SW480 (cell line): Measurements from ENCODE around the gene CYP4F3.
"Not testable (repeated sequence)": the region's sequence is repeated elsewhere in the genome, so short reads cannot be mapped to it uniquely, and the experiment has no call there.

ENCODE experiments used
- DNase-seq: peaks from one replicate; pipeline ENCODE4 v3.0.0-alpha.2; 2016; ENCODE audit warnings: low spot score

CYP4F3 gene

GRCh38 chr19:15640294-15640903 is at the start of gene CYP4F3:
Gene CYP4F3, plus strand, starts transcription at chr19:15640897. Its CDS starts 519 bp downstream, at chr19:15641416.
- peak; percentile 85 for DNase-seq

- no peak for DNase-seq
These were observed 48.9 kb upstream of the CYP4F3 start for GRCh38 chr19:15591796-15592195.

- not testable (repeated sequence) for DNase-seq
These were observed 48.2 kb upstream of the CYP4F3 start for GRCh38 chr19:15592506-15592905.

GRCh38 chr19:15593766-15594165 is 46.9 kb upstream of the CYP4F3 start:
- DNase-seq, result not testable (repeated sequence)

- DNase-seq, result peak; percentile 36
These were observed 45.6 kb upstream of the CYP4F3 start for GRCh38 chr19:15595069-15595468.

- DNase-seq, result not testable (repeated sequence)
These were observed 32.4 kb upstream of the CYP4F3 start for GRCh38 chr19:15607978-15608925.

- no peak for DNase-seq
These were observed 31.4 kb upstream of the CYP4F3 start for GRCh38 chr19:15609261-15609660.

- DNase-seq, result no peak
These were observed 28.4 kb upstream of the CYP4F3 start for GRCh38 chr19:15612342-15612741.

GRCh38 chr19:15613338-15613737 is 27.4 kb upstream of the CYP4F3 start:
- DNase-seq, result no peak

GRCh38 chr19:15614507-15615379 is 26.0 kb upstream of the CYP4F3 start, which contains the start of gene CYP4F8:
Gene CYP4F8, plus strand, starts transcription at chr19:15615218. Its CDS starts 399 bp downstream, at chr19:15615617.
- DNase-seq, result no peak

- no peak for DNase-seq
These were observed 25.2 kb upstream of the CYP4F3 start for GRCh38 chr19:15615526-15615925.

- DNase-seq, result no peak
These were observed 24.5 kb upstream of the CYP4F3 start for GRCh38 chr19:15616183-15616582.

GRCh38 chr19:15616627-15617270 is 23.9 kb upstream of the CYP4F3 start:
- DNase-seq, result no peak

- no peak for DNase-seq
These were observed 22.4 kb upstream of the CYP4F3 start for GRCh38 chr19:15618321-15618720.

- no peak for DNase-seq
These were observed 18.9 kb upstream of the CYP4F3 start for GRCh38 chr19:15621801-15622200.

GRCh38 chr19:15622991-15623390 is 17.7 kb upstream of the CYP4F3 start:
- DNase-seq, result no peak

GRCh38 chr19:15623711-15624318 is 16.9 kb upstream of the CYP4F3 start:
- no peak for DNase-seq

GRCh38 chr19:15628236-15629002 is 12.3 kb upstream of the CYP4F3 start:
- no peak for DNase-seq

- peak; percentile 60 for DNase-seq
These were observed 11.5 kb upstream of the CYP4F3 start for GRCh38 chr19:15629003-15629880.
